ENCODE data around the gene INO80.

INO80 gene

DNA sequence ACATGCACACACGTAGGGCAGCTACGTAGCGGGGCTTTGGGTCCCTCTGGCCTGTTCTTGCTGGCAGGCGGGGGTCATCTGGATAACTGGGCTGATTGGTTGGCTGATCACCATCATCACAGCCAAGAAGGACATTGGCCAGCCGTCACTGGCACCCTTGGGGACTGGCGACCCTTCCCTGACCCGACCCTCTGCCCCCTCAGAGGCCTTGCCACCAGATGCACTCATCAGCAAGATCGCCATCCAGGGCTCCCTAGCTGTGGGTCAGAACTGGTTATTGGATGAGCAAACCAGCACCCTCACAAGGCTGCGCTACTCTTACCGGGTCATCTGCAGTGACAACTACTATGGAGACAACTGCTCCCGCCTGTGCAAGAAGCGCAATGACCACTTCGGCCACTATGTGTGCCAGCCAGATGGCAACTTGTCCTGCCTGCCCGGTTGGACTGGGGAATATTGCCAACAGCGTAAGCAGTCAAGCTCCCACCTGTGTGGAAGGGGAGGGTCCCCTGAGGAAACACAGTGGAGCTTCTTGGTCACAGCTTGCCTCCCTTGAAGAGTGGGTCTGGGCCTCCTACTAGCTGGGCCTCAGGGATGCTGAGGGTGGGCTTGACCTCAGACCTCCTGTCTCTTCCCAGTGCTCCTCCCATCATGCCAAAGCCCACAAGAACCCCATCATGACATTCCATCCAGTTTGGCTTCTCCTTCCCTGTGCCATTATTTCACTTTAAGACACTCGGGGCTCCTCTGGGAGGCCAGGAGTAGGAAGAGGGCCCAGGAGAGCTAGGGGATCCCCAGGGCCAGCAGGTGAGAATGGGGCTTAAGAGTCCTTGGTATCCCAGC, 184.6 kb downstream of the INO80 start:
- no peak for DNase-seq (ENCODE audit: low read depth in 1 of 2, low spot score in 1 of 2)

GRCh38 chr15:40930430-40931299, 185.4 kb downstream of the INO80 start:
- peak in 1 of 2 donors; percentile 50 for DNase-seq (ENCODE audit: low read depth in 1 of 2, low spot score in 1 of 2)

- DNase-seq (ENCODE audit: low read depth in 1 of 2, low spot score in 1 of 2): no peak
Observed at GRCh38 chr15:40929660-40930429, 186.2 kb downstream of the INO80 start.
